ENCODE data around the gene IL23R.

Gene IL23R

DNA sequence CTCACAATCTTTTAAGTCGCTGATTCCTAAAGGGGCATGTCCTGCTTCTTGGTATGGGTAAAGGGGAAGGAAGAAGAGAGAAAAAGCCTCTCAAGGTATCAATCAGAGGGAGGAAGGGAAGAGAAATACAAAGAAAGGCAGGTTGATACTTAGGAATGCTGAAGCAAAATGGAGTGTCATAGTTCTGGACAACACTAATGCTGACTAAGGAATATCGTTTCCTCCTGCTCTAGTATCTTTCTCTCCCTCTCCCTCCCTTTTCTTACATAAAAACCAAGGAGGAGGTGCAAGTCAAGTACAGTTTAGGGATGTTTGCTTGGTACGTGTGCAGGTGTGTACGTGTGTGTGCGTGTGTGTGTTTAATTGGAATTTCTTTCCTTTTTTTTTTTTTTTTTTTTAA lies 96.5 kb downstream of the IL23R start:
- Histone ChIP-seq H3K4me3 (ENCODE audit: low read length) (no peak overlapping the region), H3K4me1 (ENCODE audit: control insufficient read depth, insufficient read depth, low read length) (no peaks in the 10 kb centered on the region), H3K36me3 (ENCODE audit: control insufficient read depth, insufficient read depth, low read length) (no peaks in the 10 kb centered on the region), H3K9ac (ENCODE audit: low read length) (no peak overlapping the region), H3K9me3 (ENCODE audit: control insufficient read depth, low read length) (no peaks in the 10 kb centered on the region), H3K27me3 (ENCODE audit: control insufficient read depth, insufficient read depth, low read length) (no peaks in the 10 kb centered on the region)

DNA sequence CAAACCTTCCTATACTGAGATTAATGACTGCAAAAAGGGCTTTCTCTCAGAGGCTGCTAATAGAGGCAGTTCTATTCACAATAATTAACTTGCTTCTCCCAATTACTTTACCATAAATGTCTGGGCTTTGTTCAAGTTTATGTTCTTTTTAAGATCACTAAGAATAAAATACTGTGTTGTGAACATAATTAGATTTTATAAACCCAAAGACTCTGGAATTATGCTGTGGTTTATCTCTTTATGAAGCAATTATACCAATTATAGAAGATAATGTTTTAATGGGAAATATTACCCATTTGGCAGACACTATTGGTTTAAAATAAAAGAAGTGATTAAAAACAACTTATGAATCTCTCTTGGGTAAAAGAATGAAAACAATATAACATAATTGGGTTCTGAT lies 97.9 kb downstream of the IL23R start:
- no peaks in the 10 kb centered on the region for H3K36me3 ChIP-seq (ENCODE audit: control insufficient read depth, insufficient read depth, low read length)
- no peak overlapping the region for H3K9ac ChIP-seq (ENCODE audit: low read length)
- no peak overlapping the region for H3K4me3 ChIP-seq (ENCODE audit: low read length)
- H3K4me1 ChIP-seq (ENCODE audit: control insufficient read depth, insufficient read depth, low read length), result no peaks in the 10 kb centered on the region
- H3K9me3 ChIP-seq (ENCODE audit: control insufficient read depth, low read length), result no peaks in the 10 kb centered on the region
- H3K27me3 ChIP-seq (ENCODE audit: control insufficient read depth, insufficient read depth, low read length), result no peaks in the 10 kb centered on the region

DNA sequence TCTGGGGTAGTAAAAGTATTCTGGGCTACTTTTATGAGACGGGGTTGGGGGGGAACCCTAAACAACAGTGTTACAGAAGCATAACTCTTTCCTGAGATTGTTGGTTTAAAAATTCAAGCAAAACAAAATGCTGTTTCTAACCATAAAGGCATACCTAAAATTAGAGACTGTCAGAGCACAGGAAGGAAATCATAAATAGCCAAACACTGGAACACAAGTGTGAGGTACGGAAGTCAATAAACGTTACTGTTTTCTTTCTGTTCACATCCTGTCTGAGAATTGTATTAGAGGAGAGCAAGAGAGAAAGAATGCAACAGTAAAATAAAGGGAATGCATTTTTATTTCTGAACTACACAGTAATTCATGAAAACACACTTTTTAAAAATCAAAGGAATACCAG lies 98.6 kb downstream of the IL23R start:
- Histone ChIP-seq H3K27me3 (ENCODE audit: control insufficient read depth, insufficient read depth, low read length) (no peaks in the 10 kb centered on the region), H3K9ac (ENCODE audit: low read length) (no peak overlapping the region), H3K4me1 (ENCODE audit: control insufficient read depth, insufficient read depth, low read length) (no peaks in the 10 kb centered on the region), H3K9me3 (ENCODE audit: control insufficient read depth, low read length) (no peaks in the 10 kb centered on the region), H3K36me3 (ENCODE audit: control insufficient read depth, insufficient read depth, low read length) (no peaks in the 10 kb centered on the region), H3K4me3 (ENCODE audit: low read length) (no peak overlapping the region)

DNA sequence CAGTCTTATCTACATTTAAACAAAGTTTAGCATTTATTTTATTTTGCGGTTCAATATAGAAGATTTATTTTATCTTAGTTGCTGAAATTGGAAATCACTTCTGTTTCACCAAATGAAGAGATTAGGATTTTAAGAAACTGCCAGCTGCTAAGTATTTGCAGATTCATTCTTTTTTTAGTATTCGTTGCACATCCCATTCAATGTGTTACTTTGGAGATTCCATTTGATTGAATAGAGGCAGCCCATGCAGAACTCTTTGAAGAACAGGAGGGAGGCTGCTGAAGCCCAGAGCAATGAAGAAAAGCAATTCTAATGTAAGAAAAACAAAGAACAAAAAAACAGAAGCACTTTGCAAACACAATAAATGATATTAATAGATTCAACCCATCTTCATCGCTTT lies 102.8 kb downstream of the IL23R start:
- Histone ChIP-seq H3K27me3 (ENCODE audit: control insufficient read depth, insufficient read depth, low read length) (no peaks in the 10 kb centered on the region), H3K4me1 (ENCODE audit: control insufficient read depth, insufficient read depth, low read length) (no peaks in the 10 kb centered on the region), H3K36me3 (ENCODE audit: control insufficient read depth, insufficient read depth, low read length) (no peaks in the 10 kb centered on the region), H3K9ac (ENCODE audit: low read length) (no peak overlapping the region), H3K9me3 (ENCODE audit: control insufficient read depth, low read length) (no peaks in the 10 kb centered on the region), H3K4me3 (ENCODE audit: low read length) (no peak overlapping the region)

DNA sequence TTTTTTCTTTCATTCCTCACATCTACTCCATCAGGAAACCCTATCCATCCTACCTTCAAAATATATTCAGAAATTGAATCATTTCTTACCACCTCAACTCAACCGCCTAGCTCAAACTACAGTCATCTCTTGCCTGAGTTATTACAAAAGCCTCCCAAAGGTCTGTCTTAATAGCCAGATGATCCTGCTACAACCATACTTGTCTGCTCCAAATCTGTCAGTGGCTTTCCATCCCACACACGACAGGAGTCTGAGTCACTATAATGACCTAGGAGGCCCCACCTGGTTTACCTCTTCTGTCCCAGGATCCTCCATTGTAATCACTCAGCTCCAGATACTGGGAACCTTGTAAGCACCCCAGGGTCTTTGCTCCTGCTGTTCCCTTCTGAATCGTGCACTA lies 104.3 kb downstream of the IL23R start:
- Histone ChIP-seq H3K36me3 (ENCODE audit: control insufficient read depth, insufficient read depth, low read length) (no peaks in the 10 kb centered on the region), H3K9me3 (ENCODE audit: control insufficient read depth, low read length) (no peaks in the 10 kb centered on the region), H3K9ac (ENCODE audit: low read length) (no peak overlapping the region), H3K4me3 (ENCODE audit: low read length) (no peak overlapping the region), H3K4me1 (ENCODE audit: control insufficient read depth, insufficient read depth, low read length) (no peaks in the 10 kb centered on the region), H3K27me3 (ENCODE audit: control insufficient read depth, insufficient read depth, low read length) (no peaks in the 10 kb centered on the region)

DNA sequence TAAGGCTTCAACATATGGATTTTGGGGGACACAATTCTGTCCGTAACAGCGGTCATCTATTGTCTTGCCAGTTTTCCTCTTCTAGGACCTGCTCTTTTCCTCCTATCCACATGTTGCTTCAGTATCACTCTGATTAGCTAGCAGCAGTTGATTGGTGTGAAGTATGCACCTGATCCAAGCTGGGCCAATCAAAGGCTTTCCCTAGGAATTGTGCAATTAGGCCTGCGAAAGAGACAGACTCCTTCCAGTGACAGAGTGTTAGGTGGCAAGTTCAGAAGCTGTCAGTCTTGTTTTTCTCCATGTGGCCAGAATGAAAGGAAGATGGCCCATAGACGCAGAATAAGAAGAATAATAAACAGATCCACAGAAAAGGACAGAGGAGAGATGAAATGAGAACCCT lies 107.3 kb downstream of the IL23R start:
- Histone ChIP-seq H3K4me1 (ENCODE audit: control insufficient read depth, insufficient read depth, low read length) (no peaks in the 10 kb centered on the region), H3K27me3 (ENCODE audit: control insufficient read depth, insufficient read depth, low read length) (no peaks in the 10 kb centered on the region), H3K9ac (ENCODE audit: low read length) (no peak overlapping the region), H3K9me3 (ENCODE audit: control insufficient read depth, low read length) (no peaks in the 10 kb centered on the region), H3K36me3 (ENCODE audit: control insufficient read depth, insufficient read depth, low read length) (no peaks in the 10 kb centered on the region), H3K4me3 (ENCODE audit: low read length) (no peak overlapping the region)

DNA sequence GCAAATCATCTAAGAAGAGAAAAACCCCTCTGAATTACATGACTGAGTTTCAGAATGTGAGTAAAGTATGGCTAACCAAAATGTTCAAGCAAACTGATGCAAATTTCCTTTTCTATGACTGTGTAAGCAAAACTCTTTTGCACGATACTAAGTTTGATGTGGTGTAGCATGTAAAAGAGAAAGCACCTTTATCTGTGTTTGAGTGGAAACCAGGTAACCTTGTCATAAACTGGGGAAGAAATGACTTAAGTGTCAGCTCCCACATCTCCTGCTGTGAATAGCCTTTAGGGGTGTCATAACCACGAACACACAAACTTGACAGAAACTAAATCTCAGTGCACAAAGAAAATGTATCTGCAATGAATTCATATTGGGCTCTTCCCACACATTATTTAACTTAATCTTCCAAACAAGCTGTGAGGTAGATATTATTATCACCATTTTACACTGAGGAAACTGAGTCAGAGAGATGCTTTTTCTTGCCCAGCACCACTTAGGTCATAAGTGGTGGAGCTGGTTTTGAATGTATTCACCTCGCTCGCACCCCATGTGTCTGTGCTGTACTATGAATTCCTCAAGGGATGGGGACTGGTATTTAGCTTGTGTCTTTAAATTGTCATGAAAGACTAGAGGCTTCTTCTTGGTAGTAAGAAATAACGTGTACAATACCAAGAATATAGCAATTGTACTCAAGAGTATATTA lies 108.5 kb downstream of the IL23R start:
- H3K9me3 ChIP-seq (ENCODE audit: control insufficient read depth, low read length), result no peaks in the 10 kb centered on the region
- H3K9ac ChIP-seq (ENCODE audit: low read length), result no peak overlapping the region
- H3K4me3 ChIP-seq (ENCODE audit: low read length), result no peak overlapping the region
- no peaks in the 10 kb centered on the region for H3K27me3 ChIP-seq (ENCODE audit: control insufficient read depth, insufficient read depth, low read length)
- H3K36me3 ChIP-seq (ENCODE audit: control insufficient read depth, insufficient read depth, low read length), result no peaks in the 10 kb centered on the region
- no peaks in the 10 kb centered on the region for H3K4me1 ChIP-seq (ENCODE audit: control insufficient read depth, insufficient read depth, low read length)

DNA sequence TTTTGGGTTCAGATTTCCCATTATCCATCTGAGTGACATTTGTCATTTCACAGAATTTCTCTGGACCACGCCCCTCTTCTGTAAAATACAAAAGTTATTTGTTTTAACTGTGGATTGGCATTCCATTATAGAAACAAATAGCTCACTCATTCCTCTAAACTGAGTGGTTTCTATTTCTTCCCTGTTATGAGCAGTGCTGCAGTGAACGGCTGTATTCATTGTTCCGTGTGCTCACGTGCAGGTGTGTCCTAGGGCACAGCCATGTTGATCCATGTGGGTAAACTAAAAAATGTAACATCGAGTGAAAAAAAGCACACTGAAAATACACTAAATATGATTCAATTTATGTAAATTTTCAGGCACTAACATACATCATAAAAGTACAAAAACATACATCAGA lies 114.4 kb downstream of the IL23R start:
- no peaks in the 10 kb centered on the region for H3K27me3 ChIP-seq (ENCODE audit: control insufficient read depth, insufficient read depth, low read length)
- no peak overlapping the region for H3K9ac ChIP-seq (ENCODE audit: low read length)
- no peaks in the 10 kb centered on the region for H3K9me3 ChIP-seq (ENCODE audit: control insufficient read depth, low read length)
- H3K4me1 ChIP-seq (ENCODE audit: control insufficient read depth, insufficient read depth, low read length), result no peaks in the 10 kb centered on the region
- no peaks in the 10 kb centered on the region for H3K36me3 ChIP-seq (ENCODE audit: control insufficient read depth, insufficient read depth, low read length)
- no peak overlapping the region for H3K4me3 ChIP-seq (ENCODE audit: low read length)

DNA sequence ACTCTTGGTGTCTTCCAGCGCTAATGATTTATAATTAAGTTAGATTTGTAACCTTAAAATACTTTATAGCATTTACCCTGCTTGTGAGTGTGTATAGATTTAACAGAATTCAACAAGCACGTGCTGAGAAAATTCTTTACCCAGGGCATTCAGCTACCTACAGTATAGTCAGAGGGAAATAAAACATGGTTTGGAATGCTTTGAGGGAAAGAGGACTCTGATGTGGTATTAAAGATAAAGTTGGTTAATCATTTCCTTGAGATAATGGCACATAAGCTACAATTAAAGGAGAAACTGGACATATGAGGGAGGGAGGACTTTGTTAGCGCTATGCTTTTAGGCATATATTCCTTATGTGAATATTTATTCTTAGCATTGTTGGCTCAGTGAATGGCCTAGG lies 115.0 kb downstream of the IL23R start:
- Histone ChIP-seq H3K9ac (ENCODE audit: low read length) (no peak overlapping the region), H3K4me3 (ENCODE audit: low read length) (no peak overlapping the region), H3K27me3 (ENCODE audit: control insufficient read depth, insufficient read depth, low read length) (no peaks in the 10 kb centered on the region), H3K9me3 (ENCODE audit: control insufficient read depth, low read length) (no peaks in the 10 kb centered on the region), H3K4me1 (ENCODE audit: control insufficient read depth, insufficient read depth, low read length) (no peaks in the 10 kb centered on the region), H3K36me3 (ENCODE audit: control insufficient read depth, insufficient read depth, low read length) (no peaks in the 10 kb centered on the region)

DNA sequence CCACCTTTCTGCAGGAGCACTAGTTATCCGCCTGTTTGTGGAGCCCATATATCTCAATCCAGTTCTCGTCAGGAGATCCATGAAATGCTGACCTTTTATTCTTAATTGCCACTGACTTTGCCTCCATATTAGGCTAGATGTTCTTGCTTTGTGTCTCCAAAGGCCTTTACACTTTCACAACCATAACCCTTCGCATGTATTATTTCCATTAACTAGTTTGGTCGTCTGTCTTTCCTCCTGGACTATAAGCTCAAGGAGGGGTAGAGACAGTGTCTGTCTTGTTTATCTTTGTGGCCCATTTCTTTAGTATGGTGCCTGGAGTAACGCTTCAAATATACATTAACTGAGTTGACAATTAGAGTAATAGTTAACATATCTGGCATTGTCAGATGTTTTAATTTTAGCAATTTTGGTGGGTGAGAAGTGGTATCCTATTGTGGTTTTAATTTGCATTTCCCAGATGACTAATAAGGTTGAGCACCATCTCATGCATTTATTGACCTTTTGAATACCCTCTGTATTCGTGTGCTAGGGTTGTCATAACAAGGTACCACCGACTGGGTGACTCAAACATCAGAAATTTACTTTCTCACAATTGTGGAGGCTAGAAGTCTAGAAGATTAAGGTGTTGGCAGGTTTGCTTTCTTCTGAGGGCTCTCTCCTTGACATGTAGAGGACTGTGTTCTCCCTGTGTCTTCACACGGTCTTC lies 119.7 kb downstream of the IL23R start:
- no peaks in the 10 kb centered on the region for H3K9me3 ChIP-seq (ENCODE audit: control insufficient read depth, low read length)
- H3K4me3 ChIP-seq (ENCODE audit: low read length), result no peak overlapping the region
- H3K36me3 ChIP-seq (ENCODE audit: control insufficient read depth, insufficient read depth, low read length), result no peaks in the 10 kb centered on the region
- no peaks in the 10 kb centered on the region for H3K27me3 ChIP-seq (ENCODE audit: control insufficient read depth, insufficient read depth, low read length)
- no peak overlapping the region for H3K9ac ChIP-seq (ENCODE audit: low read length)
- no peaks in the 10 kb centered on the region for H3K4me1 ChIP-seq (ENCODE audit: control insufficient read depth, insufficient read depth, low read length)

DNA sequence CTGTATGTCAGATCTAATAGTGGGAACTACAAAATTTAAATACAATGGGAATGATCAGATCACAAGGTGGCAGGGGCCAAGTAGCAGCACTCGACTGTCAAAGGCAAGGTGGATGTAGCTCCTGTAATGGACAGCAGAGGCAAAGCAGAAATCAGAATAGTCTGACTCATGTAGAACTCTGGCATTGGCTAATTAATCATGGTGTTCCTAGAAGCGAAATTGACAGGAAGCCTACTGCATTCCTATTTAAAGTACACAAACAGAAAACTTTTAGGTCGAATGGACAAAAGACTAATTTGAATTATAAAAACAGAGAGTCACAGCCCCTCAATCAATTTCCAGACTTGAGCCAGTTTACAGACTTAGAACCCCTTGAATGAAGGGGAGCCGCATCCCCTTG lies 124.0 kb downstream of the IL23R start:
- Histone ChIP-seq H3K9me3 (ENCODE audit: control insufficient read depth, low read length) (no peaks in the 10 kb centered on the region), H3K9ac (ENCODE audit: low read length) (no peak overlapping the region), H3K4me3 (ENCODE audit: low read length) (no peak overlapping the region), H3K36me3 (ENCODE audit: control insufficient read depth, insufficient read depth, low read length) (no peaks in the 10 kb centered on the region), H3K27me3 (ENCODE audit: control insufficient read depth, insufficient read depth, low read length) (no peaks in the 10 kb centered on the region), H3K4me1 (ENCODE audit: control insufficient read depth, insufficient read depth, low read length) (no peaks in the 10 kb centered on the region)

DNA sequence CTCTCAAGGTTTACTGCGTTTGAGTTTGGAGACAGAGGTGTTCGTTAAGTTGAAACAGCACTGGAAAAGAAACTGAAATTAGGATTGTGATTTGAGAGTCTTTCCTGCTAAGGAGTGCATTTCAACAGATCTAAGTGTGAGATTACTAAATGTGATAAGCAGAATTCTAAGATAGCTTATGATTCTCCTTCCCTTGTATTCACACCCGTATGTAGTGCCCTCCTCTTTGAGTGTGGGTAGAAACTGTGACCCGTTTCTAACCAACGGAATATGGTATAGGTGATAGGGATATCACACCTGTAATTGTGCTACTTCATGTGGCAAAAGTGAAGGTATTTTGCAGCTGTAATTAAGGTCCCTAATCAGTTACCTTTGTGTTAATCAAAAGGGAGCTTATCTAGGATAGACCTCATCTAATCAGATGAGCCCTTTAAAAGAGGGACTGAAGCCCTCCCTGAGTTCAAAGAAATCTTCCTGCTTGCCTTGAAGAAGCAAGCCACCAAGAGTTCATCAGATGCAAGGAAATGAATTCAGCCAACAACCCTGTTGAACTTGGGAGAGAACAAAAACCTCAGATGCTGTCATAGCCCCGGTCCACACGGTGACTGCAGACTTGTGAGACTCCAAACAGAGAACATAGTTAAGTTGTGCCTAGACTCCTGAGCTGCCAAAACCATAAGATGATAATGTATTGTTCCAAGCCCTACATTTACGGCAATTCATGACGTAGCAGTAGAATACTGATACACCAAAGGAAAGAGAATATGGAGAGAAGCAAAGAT lies 128.8 kb downstream of the IL23R start:
- H3K4me3 ChIP-seq (ENCODE audit: low read length), result no peak overlapping the region
- H3K9me3 ChIP-seq (ENCODE audit: control insufficient read depth, low read length), result no peaks in the 10 kb centered on the region
- H3K36me3 ChIP-seq (ENCODE audit: control insufficient read depth, insufficient read depth, low read length), result no peaks in the 10 kb centered on the region
- H3K9ac ChIP-seq (ENCODE audit: low read length), result no peak overlapping the region
- no peaks in the 10 kb centered on the region for H3K4me1 ChIP-seq (ENCODE audit: control insufficient read depth, insufficient read depth, low read length)
- no peaks in the 10 kb centered on the region for H3K27me3 ChIP-seq (ENCODE audit: control insufficient read depth, insufficient read depth, low read length)

Data from mucosa of stomach (tissue), 1 donor.